GM21717 (cell line): ENCODE data around the gene IFRD2.
"Not testable (repeated sequence)": the region's sequence is repeated elsewhere in the genome, so short reads cannot be mapped to it uniquely, and the experiment has no call there.

ENCODE experiments used
- ATAC-seq: cut with Tn5 transposase; IDR thresholded peaks from one replicate; pipeline ENCODE4 v1.9.1; 2021; ENCODE audit warnings: mild to moderate bottlenecking, moderate library complexity; ENCODE audit not compliant: unreplicated experiment

The IFRD2 gene

DNA sequence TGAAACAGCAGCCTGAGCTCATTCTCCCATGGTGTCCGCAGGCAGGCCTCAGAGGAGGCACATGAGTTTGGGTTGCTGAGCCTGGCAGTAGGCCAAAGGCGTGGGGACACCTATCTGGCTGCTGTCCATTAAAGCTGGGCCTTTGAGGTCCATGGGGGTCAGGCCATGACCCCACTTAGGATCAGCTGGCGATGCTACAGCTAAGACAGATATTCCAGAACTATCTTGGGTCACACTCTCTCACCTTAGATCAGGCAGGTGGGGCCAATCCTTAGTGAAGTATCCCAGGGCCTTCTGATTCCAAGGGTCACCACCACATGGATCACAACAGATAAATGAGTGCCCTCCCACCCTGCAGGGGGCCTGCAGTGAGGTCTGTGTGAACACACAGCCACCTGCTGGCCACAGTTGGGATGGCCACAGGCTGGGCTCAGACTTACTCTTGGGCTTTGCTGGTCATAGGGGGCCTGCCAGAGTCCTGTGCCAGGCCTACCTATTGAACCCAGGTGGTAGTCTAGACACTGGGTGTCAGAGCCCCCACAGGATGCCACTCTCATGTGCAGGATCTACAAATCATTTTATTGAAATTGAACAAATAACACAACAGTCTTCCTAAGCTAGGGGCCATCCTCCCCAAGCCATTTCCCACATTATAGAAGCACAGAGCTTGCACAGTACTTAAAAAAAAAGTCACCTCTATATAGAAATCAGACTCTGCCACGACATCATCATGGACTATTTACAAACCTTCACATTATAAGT, 32.3 kb upstream of the IFRD2 start:
- ATAC-seq, result no peak

DNA sequence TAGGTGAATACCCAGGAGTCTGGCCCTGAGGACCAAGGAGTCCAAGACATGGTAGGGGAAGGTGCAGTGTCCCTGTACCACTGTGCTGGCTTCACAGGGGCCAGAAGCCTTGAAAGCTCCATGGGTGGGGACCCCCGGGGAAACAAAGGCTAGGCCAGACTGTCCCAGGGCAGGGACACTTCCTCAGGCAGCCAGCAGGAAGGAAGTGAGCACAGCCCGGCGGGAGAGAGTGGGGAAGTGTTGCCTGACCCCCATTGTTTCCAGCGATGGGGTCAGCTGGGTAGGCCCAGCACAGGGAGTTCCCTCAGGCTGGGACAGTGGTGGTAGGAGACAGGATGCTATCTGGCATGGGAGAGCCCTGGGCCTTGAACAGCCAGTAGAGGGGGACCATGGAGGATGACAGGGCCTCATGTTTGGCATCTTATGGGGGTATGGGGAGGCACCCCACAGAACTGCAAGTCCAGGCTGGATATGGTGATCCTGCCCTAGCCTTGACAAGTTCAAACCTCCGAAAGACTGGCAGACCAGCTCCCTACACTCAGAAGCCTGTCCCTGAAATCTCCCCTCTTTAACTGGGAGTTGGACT, 31.5 kb upstream of the IFRD2 start:
- no peak for ATAC-seq

DNA sequence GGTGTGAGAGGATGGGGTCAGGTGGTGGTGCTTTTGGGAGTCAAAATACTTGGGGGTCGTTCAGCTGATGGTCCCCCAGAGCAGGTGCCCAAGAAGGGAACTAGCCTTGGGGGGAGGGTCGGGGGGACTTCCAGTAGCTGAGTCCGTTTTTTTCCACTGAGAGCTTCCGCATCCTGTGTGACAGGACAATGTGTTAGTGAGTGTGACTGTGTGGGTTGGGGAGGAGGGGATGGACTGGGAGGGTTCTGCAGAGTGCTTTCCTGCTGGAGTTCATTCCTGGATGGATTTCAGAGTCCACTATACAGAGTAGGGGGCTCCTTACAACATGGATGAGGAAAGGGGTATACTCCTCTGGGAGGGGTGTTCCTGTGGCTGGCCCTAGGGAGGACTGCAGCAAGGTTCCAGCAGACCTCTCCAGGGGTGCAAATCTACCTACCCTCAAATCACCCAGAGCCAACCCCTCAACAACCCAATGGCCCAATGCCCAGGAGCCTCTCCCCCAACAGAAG, 30.9 kb upstream of the IFRD2 start:
- ATAC-seq, result no peak

DNA sequence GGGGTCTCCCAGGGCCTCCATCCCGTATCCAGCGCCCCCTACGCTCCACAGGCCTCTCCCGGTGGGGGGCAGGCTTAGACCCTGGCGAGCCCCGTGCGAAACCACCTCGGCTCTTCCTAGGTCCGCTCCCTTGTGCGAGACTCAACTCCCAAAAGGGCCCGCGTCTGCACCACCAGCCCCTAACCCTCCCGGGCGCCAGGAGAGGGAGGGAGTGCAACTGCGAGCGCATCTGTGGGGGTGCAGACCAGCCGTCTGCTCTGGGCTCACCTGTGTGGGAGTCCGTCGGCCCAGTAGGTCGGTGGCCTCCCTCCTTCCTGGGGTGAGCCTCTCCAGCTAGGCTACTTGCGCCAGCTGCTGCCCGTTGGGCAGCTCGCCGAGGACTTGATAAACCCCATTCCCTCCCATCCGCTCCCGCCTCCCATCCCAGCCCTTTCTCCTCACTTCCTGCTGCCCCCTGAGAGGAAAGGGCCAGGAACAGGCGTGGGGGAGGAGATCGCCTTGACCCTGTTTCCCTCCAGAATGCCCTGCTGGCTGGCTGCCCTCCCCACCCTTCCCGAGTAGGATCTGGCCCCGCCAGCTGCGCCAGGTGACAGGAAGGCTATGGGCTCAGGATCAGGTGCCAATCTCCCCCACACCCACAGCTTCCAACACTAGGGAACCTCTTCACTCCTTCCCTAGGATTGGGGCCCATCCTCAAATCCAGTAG, 30.3 kb upstream of the IFRD2 start, which contains the start of gene HYAL2:
HYAL2 (minus strand) TSS at position 360 of the 706 bp plus-strand sequence. CDS start 2,256 bp downstream, outside the sequence.
- ATAC-seq, result no peak

DNA sequence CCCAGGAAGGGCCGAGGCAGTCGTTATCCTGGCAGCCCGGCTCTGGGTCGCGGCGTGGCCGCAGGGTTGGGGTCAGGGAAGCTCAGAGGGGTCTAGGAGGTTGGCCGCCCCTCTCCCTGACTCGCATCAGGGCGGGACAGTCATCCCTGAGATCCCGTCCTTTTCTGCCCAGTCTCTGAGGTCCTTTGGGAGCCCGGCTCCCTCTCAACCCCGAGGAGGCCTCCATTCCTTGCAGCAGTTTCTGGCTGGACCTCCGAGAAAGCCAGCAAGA, 29.8 kb upstream of the IFRD2 start:
- no peak for ATAC-seq

DNA sequence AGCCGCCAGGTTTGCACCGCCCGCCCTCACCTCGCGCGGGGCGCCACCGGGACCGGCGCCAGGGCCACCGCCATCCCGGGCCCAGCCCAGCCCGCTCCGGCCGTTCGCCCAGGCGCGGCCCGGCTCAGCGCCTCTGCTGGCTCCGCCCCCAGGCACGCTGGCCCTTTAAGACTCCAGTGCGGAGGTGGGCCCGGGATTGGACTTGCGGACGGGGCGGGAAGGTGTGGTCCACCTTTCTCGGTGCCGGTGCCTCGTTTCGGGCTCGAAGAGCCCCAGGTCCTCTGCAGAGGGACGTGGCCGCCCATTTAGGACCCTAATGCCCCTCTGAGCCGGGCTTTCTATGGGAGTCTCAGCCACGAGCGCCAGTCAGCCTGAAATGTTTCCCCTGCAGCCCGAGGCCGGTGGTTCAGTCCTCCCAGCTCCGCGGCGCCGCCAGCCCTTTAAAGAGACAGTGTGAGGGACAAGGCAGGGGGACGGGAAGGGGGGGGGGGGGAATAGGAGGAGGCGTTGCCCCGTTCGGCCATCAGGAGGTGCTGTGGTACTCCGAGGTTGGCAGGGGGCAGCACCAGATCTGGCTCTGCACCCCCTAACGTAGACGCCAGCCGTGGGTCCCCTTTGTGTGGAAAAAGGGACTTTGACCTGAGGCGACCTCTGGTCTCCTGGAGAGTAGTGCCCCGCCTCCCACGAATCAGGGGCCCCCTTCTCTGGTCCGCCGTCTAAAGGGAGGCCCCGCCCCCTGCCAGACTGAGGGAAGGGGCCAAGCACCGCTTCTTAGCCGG, 29.3 kb upstream of the IFRD2 start:
- peak; percentile 65 for ATAC-seq

DNA sequence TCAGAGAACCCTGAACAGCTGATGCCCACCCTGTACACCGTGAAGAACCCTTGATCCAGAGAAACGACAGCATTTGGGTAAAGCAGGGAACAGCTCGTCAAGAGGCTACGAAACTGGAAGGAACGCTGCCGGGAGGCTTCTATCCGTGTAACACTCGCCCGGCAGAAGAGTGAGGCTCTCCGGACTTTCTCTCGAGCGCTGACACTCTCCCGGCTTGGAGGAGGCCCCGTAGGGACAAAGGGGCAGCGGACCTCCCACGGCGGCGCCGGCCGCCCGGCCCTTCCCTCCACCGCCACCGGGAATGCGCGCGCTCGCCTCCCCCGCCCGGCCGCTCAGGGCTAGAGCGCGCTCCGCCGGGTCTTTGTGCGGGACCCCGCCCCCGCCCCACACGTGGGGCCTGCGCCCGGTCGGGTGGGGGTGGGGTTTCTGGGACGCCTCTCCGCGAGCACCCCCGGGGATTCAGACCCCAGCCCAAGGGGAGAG, 28.7 kb upstream of the IFRD2 start:
- peak; percentile 31 for ATAC-seq

DNA sequence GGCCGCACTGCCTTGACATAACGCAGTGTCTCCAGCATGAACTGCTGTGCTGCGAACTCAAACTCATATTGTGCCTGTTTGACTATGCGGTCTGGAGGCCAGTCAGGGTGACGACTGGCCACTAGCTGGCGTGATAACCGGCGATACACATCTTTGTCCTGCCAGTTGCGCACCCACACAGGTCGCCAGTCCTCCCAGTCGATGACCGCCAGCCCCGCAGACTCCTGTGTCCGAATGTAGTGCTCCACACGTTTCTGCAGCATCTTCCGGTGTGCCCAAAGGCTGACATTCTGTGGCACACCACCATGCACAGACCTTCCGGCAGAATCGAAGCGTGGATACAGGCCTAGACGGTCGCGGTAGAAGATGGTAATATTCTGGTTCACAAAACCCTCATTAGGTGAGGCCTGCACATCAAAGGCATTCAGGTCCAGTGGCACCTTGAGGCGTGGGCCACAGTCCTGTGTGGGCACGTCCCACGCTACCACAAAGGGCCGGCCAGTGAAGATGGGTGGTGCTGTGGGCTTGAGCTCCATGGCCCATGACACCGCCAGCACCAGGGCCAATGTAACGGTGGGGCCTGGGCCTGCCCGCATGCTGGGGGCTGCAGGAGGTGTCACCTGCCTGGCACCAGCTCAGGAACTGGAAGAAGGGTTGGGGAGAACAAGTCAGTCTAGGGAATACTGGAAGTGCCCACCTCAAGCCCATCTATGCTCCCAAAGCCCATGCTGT, 27.8 kb upstream of the IFRD2 start:
- ATAC-seq, result no peak

DNA sequence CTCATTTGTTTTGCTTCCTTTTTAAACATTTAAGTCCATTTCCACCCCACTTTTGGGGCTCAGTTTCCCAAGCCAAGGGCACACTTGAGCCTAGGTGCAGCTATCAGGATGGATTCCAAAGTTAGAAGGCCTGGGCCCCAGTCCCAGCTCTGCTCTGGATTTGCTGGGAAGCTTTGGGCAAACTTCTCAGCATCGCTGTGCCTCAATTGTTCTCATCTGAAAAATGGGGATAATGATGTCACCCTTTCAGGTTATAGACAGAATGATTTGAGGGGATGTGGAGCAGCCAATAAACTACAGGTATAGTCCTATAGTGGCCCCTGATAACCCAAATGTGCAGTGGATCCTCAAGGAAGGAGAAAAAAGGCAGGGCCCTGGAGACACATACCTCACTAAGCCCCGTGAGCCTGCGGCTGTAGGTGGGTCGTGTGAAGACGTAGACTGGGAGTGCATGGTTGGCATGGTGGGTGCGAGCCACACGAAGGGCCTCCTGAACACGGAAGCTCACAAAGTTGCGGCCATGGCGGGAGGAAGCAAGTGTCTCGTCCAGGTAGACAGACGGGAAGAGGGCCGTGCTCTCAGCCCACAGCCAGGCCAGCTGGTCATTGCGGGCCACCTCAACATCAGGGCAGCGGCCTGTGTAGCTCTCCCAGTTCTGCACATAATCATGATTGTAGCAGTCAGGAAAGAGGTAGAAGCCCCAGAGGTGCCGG, 27.1 kb upstream of the IFRD2 start:
- no peak for ATAC-seq

DNA sequence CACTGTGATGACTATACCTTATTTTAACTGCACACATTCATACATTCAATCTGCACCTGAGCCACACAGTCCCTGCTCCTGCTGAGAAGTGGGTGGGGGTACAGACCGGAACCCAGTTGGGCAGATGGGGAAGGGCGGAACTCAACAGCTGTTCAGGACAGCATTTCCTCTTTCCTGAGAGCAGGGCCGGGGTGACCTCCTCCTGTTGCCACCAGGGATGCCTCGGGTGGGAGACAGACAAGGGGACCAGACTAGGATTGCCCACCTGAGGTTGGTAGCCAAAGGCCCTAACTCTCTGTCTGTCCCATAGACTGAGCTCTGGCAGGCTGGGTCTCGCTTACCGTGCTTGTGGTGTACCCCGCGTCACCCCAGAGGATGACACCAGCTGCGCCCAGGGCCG, 26.4 kb upstream of the IFRD2 start:
- ATAC-seq, result no peak

DNA sequence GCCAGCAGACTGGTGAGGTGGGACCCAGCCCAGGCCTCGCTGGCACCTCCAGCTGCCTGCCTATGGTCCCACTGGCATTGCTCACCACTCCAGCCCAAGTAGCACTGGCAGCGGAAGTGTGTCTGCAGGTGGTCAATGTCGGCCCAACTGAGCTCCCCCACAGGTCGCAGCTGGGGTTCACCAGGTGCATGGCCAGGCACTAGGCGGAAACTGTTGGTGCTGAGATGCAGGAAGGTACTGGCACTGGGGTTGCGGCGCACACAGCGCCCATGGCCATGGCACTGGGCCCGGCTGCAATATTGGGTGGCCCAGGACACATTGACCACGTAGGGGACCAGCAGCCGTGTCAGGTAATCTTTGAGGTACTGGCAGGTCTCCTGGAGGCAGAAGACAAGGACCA, 25.9 kb upstream of the IFRD2 start:
- ATAC-seq, result no peak

DNA sequence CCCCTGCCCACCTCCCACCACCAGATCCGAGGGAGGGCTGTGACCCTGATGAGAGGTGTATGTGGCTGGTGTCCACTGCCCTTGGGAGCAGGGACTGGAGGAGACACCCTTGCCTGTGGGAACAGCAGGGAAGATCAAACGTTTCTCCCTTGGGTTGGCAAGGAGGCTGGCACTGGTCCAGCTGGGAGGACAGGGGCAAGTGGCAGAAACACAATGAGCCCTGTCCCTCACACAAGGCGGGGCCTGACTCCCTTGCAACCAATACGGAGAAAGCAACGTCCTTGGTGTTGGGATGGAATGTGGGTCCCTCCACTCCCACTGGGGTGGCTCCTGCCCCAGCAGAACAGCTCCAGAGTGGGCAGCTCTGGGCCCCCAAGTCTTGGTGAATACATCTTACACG, 25.1 kb upstream of the IFRD2 start:
- ATAC-seq, result no peak

DNA sequence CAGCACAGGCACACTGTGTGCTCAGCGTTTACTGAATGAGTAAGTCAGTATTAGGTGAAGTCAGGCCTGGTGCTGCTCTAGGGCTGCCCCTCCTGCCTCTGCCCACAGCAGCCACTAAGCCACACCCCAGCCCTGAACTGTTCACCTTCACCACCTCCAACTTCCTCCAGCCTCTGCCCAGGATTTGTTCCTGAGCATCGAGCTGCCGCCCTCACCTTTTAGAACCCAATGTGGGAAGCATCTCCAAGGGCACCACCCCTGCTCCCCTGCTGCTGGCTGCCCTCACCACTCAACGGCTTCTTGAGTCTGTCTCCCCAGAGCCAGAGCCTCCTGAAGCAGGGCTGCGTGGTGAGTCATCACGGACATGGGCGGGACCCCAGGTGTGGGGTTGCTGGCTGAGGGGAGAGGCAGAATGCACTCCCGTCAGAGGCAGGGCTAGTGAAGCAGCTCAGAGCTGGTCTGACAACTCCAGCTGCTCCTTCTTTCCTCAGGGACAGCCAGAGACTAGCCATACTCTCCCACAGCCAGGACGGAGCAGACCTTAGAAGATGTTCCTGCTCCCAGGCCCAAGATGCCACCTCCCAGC, 24.5 kb upstream of the IFRD2 start:
- ATAC-seq, result no peak

DNA sequence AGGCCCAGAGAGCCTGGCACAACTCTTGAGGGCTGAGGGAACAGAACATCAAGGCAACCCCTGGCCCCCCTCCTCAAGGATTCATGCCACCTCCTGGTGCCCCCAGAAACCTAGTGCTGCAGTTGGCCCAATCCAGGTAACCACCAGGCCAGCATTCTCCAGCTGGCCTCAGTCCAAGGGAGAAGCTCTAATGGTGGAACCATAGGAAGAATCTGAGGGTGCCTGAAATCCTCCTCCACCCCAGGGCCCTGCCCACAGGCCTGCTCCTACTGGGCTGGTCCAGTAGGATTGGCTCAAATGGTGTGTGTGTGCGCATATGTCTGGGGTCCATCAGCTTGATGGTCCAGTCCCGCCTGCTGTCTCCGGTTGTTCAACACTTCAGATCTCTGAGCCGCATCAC, 22.6 kb upstream of the IFRD2 start:
- no peak for ATAC-seq

DNA sequence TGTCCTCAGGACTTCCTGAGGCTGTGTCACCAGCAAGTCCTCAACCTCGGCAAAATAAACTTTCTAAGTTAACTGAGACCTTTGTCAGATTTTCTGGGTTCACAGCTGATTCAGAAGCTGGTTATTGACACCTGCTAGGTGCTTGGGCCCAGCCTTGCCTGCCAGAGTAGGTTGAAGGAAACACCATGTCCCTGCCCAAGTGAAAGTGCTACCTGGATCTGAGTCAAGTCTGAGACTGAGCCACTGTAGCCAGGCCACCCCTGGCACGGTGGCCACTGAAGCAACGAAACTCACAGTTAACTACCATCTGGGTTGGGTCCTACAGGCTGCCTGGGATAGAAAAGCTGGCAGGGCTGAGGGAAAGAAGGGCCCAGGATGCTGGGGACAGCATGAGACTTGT, 22.1 kb upstream of the IFRD2 start:
- no peak for ATAC-seq

DNA sequence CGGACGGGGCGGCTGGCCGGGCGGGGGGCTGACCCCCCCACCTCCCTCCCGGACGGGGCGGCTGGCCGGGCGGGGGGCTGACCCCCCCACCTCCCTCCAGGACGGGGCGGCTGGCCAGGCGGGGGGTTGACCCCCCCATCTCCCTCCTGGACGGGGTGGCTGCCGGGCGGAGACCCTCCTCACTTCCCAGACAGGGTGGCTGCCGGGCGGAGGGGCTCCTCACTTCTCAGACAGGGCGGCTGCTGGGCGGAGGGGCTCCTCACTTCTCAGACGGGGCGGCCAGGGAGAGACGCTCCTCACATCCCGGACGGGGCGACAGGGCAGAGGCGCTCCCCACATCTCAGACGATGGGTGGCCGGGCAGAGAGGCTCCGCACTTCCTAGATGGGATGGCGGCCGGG, 19.8 kb upstream of the IFRD2 start:
- not testable (repeated sequence) for ATAC-seq

DNA sequence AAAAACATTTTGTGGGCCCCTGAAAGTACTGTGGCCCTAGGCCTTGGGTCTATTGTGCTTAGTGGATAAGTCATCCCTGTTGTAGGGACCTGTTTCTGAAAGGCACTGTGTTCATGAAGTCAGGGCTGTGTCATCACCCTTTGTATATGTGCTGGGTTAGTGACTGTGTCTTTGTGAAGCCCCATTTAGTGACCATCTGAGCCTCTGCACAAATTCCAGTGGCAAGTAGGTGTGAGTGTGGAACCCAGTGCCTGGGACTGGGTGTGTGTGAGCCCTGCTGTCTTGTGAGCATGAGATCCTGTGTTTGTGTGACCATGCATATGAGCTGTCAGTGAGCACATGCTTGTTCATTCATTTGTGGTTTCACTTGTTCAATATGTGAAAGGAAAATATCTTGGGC, 12.4 kb upstream of the IFRD2 start:
- ATAC-seq, result no peak

DNA sequence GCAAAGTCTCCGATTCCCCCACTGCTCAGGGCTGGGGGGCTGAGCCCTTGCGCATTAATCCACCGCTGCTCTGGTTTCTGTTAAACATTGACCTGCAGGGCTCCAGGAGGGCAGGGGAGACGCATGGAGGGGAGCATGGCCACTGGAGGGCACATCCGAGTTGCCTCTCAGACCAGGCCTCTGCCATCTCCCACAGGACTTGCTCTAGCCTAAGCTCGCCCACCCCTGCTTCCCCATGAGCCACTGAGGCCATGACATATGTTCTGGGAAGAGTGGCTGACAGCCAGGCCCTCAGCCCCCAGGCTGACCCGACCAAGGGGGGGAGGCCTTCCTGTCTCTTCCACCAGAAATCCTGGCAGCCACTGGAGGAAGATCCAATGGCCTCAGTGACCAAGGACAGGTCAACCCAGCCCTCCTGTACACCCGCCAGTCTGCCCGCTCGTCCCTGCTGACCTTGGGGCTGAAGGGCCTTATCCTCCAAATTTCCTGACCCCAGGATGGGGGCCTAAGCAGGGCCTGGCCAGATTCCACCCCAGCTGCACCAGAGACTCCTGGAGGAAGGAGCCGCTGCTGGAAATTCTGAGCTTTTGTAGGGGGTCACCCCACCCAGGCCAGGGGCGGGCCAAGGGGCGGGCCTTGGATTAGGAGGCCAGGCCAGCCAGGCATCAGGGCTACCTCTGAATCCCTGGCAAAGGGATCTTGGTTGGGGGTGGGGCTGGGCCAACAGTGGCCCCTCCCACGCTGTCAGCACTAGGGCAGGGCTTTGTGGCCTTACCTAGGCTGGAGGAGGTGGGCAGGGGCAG, 11.0 kb upstream of the IFRD2 start, which contains the start of gene HYAL1:
HYAL1 (minus strand) TSS at position 562 of the 803 bp plus-strand sequence. CDS start 618 bp downstream, outside the sequence.
- ATAC-seq, result no peak
